Neutrophil (primary cell): ENCODE measurements around the gene MGMT.

ENCODE experiments used
- H3K27ac ChIP-seq: fragments of 200-600 bp; sonication (generic); 2 replicates; pipeline ENCODE4 v1.5.1; 2016; ENCODE audit warnings: mild to moderate bottlenecking, moderate library complexity
- H3K27me3 ChIP-seq: fragments of 200-600 bp; sonication (generic); 2 replicates; pipeline ENCODE4 v1.6.0; 2016; ENCODE audit warnings: mild to moderate bottlenecking
- H3K36me3 ChIP-seq: fragments of 200-600 bp; sonication (generic); 2 replicates; pipeline ENCODE4 v1.5.1; 2017
- H3K4me1 ChIP-seq, 2 experiments: fragments of 200-600 bp in 1 of 2; sonication (generic) in 1 of 2; 1 replicate in 1 of 2; 2 replicates in 1 of 2; pipeline versions ENCODE4 v1.5.1 to v1.6.1; 2013 to 2016; ENCODE audit warnings: low read depth in 1 of 2, low read length in 1 of 2, mild to moderate bottlenecking in 1 of 2, moderate library complexity in 1 of 2; ENCODE audit not compliant: control insufficient read depth in 1 of 2, insufficient read depth in 1 of 2
- H3K4me3 ChIP-seq, 2 experiments: fragments of 200-600 bp in 1 of 2; sonication (generic) in 1 of 2; 1 replicate in 1 of 2; 2 replicates in 1 of 2; pipeline ENCODE4 v1.5.1; 2013 to 2016; ENCODE audit warnings: low read depth in 1 of 2, low read length in 1 of 2, mild to moderate bottlenecking in 1 of 2, moderate library complexity in 1 of 2
- H3K9me3 ChIP-seq: fragments of 200-600 bp; sonication (generic); 2 replicates; pipeline ENCODE4 v1.5.1; 2016
- CTCF ChIP-seq: fragments of 200-600 bp; sonication (generic); IDR thresholded peaks from 2 replicates; pipeline ENCODE4 v1.5.1; 2016; ENCODE audit warnings: antibody characterized with exemption

The MGMT gene

GRCh38 chr10:129498680-129499079 lies 31.6 kb downstream of the MGMT start:
- no peaks in the 10 kb centered on the region for H3K27me3 ChIP-seq
- H3K36me3 ChIP-seq, result no peaks in the 10 kb centered on the region
- no peaks in the 10 kb centered on the region for H3K4me1 ChIP-seq
- TF ChIP-seq CTCF, result no peak
- H3K9me3 ChIP-seq, result peaks cover 3% of the 10 kb centered on the region
- no peak overlapping the region for H3K27ac ChIP-seq
- no peak overlapping the region for H3K4me3 ChIP-seq

- H3K4me3 ChIP-seq, result no peak overlapping the region
- no peaks in the 10 kb centered on the region for H3K36me3 ChIP-seq
- no peaks in the 10 kb centered on the region for H3K27me3 ChIP-seq
- H3K9me3 ChIP-seq, result peaks cover 3% of the 10 kb centered on the region
- no peaks in the 10 kb centered on the region for H3K4me1 ChIP-seq
- no peak for TF ChIP-seq CTCF
- H3K27ac ChIP-seq, result no peak overlapping the region
These were observed 33.7 kb downstream of the MGMT start for GRCh38 chr10:129500617-129501339.

GRCh38 chr10:129501652-129502436 lies 34.8 kb downstream of the MGMT start:
- Histone ChIP-seq H3K4me3 (no peak overlapping the region), H3K4me1 (no peaks in the 10 kb centered on the region), H3K9me3 (no peaks in the 10 kb centered on the region), H3K27ac (no peak overlapping the region), H3K27me3 (no peaks in the 10 kb centered on the region), H3K36me3 (no peaks in the 10 kb centered on the region)
- no peak for TF ChIP-seq CTCF

- no peaks in the 10 kb centered on the region for H3K4me1 ChIP-seq
- no peaks in the 10 kb centered on the region for H3K36me3 ChIP-seq
- no peaks in the 10 kb centered on the region for H3K27me3 ChIP-seq
- no peak overlapping the region for H3K4me3 ChIP-seq
- no peak overlapping the region for H3K27ac ChIP-seq
- H3K9me3 ChIP-seq, result no peaks in the 10 kb centered on the region
- no peak for TF ChIP-seq CTCF
These were observed 35.4 kb downstream of the MGMT start for GRCh38 chr10:129502448-129502847.

- H3K4me3 ChIP-seq, result no peak overlapping the region
- H3K27ac ChIP-seq, result no peak overlapping the region
- H3K9me3 ChIP-seq, result no peaks in the 10 kb centered on the region
- no peaks in the 10 kb centered on the region for H3K36me3 ChIP-seq
- no peak for TF ChIP-seq CTCF
- no peaks in the 10 kb centered on the region for H3K27me3 ChIP-seq
- no peaks in the 10 kb centered on the region for H3K4me1 ChIP-seq
These were observed 38.5 kb downstream of the MGMT start for GRCh38 chr10:129505500-129506075.
